22Rv1 (cell line): ENCODE data around the gene CALHM4.

ENCODE experiments used
- H3K27ac ChIP-seq: fragments of 450-650 bp; 2 replicates; pipeline ENCODE4 v1.5.1; 2017
- CTCF ChIP-seq: fragments of 450-650 bp; IDR thresholded peaks from 2 replicates; pipeline ENCODE4 v1.5.1; 2017; ENCODE audit warnings: mild to moderate bottlenecking
- ZFX ChIP-seq: fragments of 450-650 bp; IDR thresholded peaks from 2 replicates; pipeline ENCODE4 v1.6.1; 2017; ENCODE audit warnings: antibody characterized with exemption, borderline replicate concordance

The CALHM4 gene

GRCh38 chr6:116529466-116530290, 23.9 kb upstream of the CALHM4 start:
- H3K27ac ChIP-seq, result no peak overlapping the region
- no peak for TF ChIP-seq ZFX
- no peak for TF ChIP-seq CTCF

GRCh38 chr6:116530436-116530835, 23.1 kb upstream of the CALHM4 start:
- no peak overlapping the region for H3K27ac ChIP-seq
- no peak for TF ChIP-seq ZFX
- TF ChIP-seq CTCF, result no peak

GRCh38 chr6:116531675-116532570, 21.6 kb upstream of the CALHM4 start:
- no peak overlapping the region for H3K27ac ChIP-seq
- peak; percentile 80 for TF ChIP-seq CTCF
- no peak for TF ChIP-seq ZFX

GRCh38 chr6:116533233-116533957, 20.2 kb upstream of the CALHM4 start:
- TF ChIP-seq CTCF (peak; percentile 11; the same call in 1 of the 2 replicates), ZFX (no peak)

GRCh38 chr6:116535109-116535508, 18.4 kb upstream of the CALHM4 start:
- TF ChIP-seq ZFX (no peak), CTCF (no peak)
- H3K27ac ChIP-seq, result no peak overlapping the region

More at GRCh38 chr6:116533233-116533957, 20.2 kb upstream of the CALHM4 start:
- H3K27ac ChIP-seq, result no peak overlapping the region

- no peak overlapping the region for H3K27ac ChIP-seq
- TF ChIP-seq ZFX (no peak), CTCF (peak; percentile 86)
Observed at GRCh38 chr6:116536216-116536621, 17.3 kb upstream of the CALHM4 start.
